ENCODE results near the gene CYTH2. TPM values are rescaled to one million over a fixed set of nuclear protein-coding genes. Genes with fewer than 3 reads are reported as not detected.

Gene CYTH2
- total and polyA plus RNA-seq, 2 experiments from 2014 or later = 41.1 to 60.4 TPM

- Histone ChIP-seq H4K20me1 (replicated peaks; ENCODE audit: insufficient read depth) (peaks cover 5% of the 10 kb centered on the region; the same call in 1 of the 2 replicates), H3K4me1 (ENCODE audit: insufficient read depth) (peaks cover 12% of the 10 kb centered on the region; the same call in 1 of the 2 replicates), H3K27me3 (ENCODE audit: insufficient read depth) (no peaks in the 10 kb centered on the region), H3K4me3 (no peak overlapping the region), H2AFZ (no peak overlapping the region), H3K9me2 (ENCODE audit: insufficient read depth) (no peaks in the 10 kb centered on the region), H3K36me3 (ENCODE audit: insufficient read depth) (peaks cover 30% of the 10 kb centered on the region), H3K27ac (ENCODE audit: low read depth) (no peak overlapping the region), H3K4me2 (no peak overlapping the region), H3F3A (replicated peaks; ENCODE audit: low read depth) (peaks cover 30% of the 10 kb centered on the region), H3K79me2 (replicated peaks; ENCODE audit: insufficient read depth) (no peaks in the 10 kb centered on the region)
- TF ChIP-seq ETS1 (IDR thresholded peaks at IDR 0.05) (no peak), STAT1 (IDR thresholded peaks at IDR 0.05; ENCODE audit: unreplicated experiment) (no peak), POLR2AphosphoS5 (IDR thresholded peaks at IDR 0.05; ENCODE audit: low read depth) (no peak), ZNF462 (CRISPR knock-in tag; IDR thresholded peaks at IDR 0.05) (no peak), CTCF (conservative IDR thresholded peaks at IDR 0.05; ENCODE audit: low read depth in 2 of 2) (no peak), REST (IDR thresholded peaks at IDR 0.05; ENCODE audit: unreplicated experiment) (no peak), EZH2 (IDR thresholded peaks at IDR 0.05; ENCODE audit: low read depth, unreplicated experiment) (no peak), NANOG (IDR thresholded peaks at IDR 0.05; ENCODE audit: borderline replicate concordance) (no peak), EZH2phosphoT487 (IDR thresholded peaks at IDR 0.05; ENCODE audit: unreplicated experiment) (no peak), ZNF114 (CRISPR knock-in tag; IDR thresholded peaks at IDR 0.05) (no peak), ZNF331 (CRISPR knock-in tag; IDR thresholded peaks at IDR 0.05; ENCODE audit: low read depth) (no peak), JUNB (IDR thresholded peaks at IDR 0.05; ENCODE audit: unreplicated experiment) (no peak), CREB1 (CRISPR knock-in tag; IDR thresholded peaks at IDR 0.05; ENCODE audit: low read depth) (no peak)
- ATAC-seq (no peak), DNase-seq (ENCODE audit: low spot score) (no peak)
- H3K36me3 Mint-ChIP-seq (ENCODE audit: low read depth) = peaks cover 58% of the 10 kb centered on the region
- no peaks in the 10 kb centered on the region; the same call in 2 of the 3 replicates for H3K9me3 Mint-ChIP-seq
- H3K4me3 Mint-ChIP-seq = no peak overlapping the region
- H3K27me3 Mint-ChIP-seq (ENCODE audit: insufficient read depth, low read depth, poor library complexity) = peaks cover 34% of the 10 kb centered on the region
- H3K4me1 Mint-ChIP-seq = peaks cover 23% of the 10 kb centered on the region
- no peak overlapping the region for H3K27ac Mint-ChIP-seq
Measured at GRCh38 chr19:48477067-48477685, 8.0 kb downstream of the CYTH2 start.

All from GM23338 (cell line).